GM23248 (cell line): ENCODE data around the gene TSPO2.

ENCODE experiments used
- EZH2 ChIP-seq: fragments of 200-600 bp; sonication (generic); IDR thresholded peaks from 2 replicates; pipeline ENCODE4 v1.6.1; 2018; ENCODE audit warnings: antibody characterized with exemption, mild to moderate bottlenecking; ENCODE audit not compliant: insufficient read depth, poor library complexity, severe bottlenecking
- EZH2phosphoT487 ChIP-seq: fragments of 200-600 bp; sonication (generic); IDR thresholded peaks from 2 replicates; pipeline ENCODE4 v1.6.1; 2018; ENCODE audit warnings: antibody characterized with exemption, moderate library complexity, mild to moderate bottlenecking, low read depth; ENCODE audit not compliant: insufficient read depth

GRCh38 chr6:41009669-41010068 lies 32.6 kb upstream of the TSPO2 start:
- TF ChIP-seq EZH2phosphoT487 (no peak), EZH2 (no peak)
